LNCAP (cell line): ENCODE results near the gene PIGX.

ENCODE experiments used
- TF ChIP-seq, protein P1 (sequence below): fragments of 450-650 bp; IDR thresholded peaks from 2 replicates; pipeline ENCODE4 v1.5.1; 2017; ENCODE audit warnings: mild to moderate bottlenecking

Gene PIGX

GRCh38 chr3:196736670-196737374 is 24.6 kb downstream of the PIGX start:
- TF ChIP-seq, protein P1, sequence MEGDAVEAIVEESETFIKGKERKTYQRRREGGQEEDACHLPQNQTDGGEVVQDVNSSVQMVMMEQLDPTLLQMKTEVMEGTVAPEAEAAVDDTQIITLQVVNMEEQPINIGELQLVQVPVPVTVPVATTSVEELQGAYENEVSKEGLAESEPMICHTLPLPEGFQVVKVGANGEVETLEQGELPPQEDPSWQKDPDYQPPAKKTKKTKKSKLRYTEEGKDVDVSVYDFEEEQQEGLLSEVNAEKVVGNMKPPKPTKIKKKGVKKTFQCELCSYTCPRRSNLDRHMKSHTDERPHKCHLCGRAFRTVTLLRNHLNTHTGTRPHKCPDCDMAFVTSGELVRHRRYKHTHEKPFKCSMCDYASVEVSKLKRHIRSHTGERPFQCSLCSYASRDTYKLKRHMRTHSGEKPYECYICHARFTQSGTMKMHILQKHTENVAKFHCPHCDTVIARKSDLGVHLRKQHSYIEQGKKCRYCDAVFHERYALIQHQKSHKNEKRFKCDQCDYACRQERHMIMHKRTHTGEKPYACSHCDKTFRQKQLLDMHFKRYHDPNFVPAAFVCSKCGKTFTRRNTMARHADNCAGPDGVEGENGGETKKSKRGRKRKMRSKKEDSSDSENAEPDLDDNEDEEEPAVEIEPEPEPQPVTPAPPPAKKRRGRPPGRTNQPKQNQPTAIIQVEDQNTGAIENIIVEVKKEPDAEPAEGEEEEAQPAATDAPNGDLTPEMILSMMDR, result no peak

DNA sequence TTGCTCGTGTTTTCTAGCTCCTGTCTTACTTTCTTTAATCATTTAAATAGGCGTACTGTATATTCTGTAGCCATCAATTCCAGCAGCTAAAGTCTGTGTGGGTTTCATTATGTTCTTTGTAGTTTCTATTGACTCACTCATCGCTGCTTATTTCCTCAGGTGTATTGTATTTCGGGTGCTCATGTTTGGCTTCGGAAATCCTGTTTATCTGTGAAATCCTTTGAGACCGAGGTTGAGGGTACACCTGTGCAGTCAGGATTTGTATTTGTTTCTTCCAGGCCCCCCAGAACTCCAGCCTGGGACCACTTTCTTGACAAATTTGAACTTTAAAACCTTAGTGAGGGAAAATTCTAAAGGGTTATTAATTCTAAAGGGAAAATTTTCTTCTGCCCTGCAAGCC is 25.5 kb downstream of the PIGX start:
- TF ChIP-seq, protein P1, result no peak

GRCh38 chr3:196739671-196740480 is 27.7 kb downstream of the PIGX start, which contains the start of gene PAK2:
PAK2 (plus strand) TSS chr3:196739857; CDS start chr3:196782647, 42,790 bp downstream.
- TF ChIP-seq, protein P1, result no peak

GRCh38 chr3:196740481-196741248 is 28.5 kb downstream of the PIGX start:
- TF ChIP-seq, protein P1, result no peak

DNA sequence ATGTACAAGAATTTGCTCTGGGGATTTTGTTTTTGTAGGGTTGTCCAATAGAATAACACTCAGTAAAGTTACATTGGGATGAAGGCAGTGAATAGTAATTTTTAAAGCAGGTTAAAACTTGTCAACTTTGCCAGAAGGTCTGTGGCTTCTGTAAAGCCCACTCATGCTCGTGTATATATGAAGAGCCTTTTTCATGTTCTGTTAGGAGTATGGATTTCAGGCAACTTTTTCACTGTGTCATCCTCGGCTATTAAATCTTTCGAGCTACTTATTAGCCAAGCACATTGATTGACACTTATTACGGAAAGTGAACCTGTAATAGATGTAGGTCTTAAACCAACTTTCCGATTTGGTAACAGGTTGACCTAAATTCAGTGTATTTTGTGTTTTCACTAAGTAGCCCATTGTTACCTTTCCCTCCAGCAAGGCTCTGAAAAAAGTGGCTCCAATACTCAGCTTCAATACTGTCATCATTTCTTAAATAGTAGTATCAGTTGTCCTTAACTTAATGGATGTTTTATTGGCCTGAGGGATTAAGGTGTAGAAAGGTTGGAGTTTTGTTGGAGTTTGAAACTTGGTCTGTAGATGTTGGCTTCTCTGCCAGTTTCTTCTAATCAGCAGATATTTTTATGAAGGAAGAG is 29.2 kb downstream of the PIGX start:
- TF ChIP-seq, protein P1, result no peak

GRCh38 chr3:196749125-196749524 is 36.9 kb downstream of the PIGX start:
- TF ChIP-seq, protein P1, result no peak

DNA sequence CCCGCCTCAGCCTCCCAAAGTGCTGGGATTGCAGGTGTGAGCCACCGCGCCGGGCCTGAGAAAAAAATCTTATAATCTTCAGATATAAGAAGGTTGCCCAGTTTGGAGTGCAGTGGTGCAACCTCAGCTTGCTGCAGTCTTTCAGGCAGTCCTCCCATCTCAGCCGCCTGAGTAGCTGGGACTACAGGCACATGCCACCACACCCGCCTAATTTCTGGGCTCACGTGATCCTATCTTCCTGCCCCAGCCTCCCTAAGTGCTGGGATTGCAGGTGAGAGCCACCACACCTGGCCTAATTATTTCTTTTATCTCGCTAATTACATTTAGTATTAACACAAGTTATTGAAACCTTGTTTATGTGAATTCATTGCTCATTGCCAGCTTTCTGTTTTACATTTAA is 41.0 kb downstream of the PIGX start:
- TF ChIP-seq, protein P1, result no peak
